ENCODE data around the gene TMCC3.

The TMCC3 gene

DNA sequence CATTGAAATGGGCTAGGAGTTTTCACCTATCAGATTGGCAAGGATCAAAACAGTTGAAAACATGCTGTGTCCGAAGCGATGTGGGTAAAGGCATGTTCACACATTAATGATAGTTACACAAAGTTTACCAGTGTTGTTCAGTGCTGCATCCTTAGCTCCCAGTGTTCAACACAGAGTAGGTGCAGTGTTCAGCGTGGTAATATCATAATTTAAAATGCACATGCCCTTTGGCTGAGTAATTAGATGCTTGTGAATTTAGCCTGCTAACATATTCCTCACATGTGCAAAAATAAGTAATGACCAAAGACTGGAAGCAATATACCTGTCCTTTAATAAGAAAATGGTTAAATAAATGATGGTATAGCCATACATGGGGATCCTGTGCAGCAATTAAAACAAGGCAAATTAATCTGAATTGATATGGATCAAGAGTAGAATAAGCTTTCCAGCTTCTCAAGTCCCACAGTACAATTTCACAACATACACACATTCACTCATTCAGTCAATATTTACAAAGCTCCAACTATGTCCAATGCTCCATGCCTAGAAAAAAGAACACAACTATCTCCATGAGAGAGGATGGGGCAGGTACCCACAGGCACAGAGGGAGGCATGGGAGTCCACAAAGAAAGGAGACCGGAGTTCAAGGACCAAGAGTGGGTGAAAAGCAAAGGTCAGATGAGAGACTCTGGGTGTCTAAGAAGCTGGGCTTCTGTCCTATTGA, 12.8 kb downstream of the TMCC3 start:
- DNase-seq = no peak
- Mint-ChIP-seq H3K4me1 (peaks cover 92% of the 10 kb centered on the region), H3K27ac (peak overlapping the region; percentile 99), H3K9me3 (no peaks in the 10 kb centered on the region), H3K4me3 (no peak overlapping the region), H3K27me3 (ENCODE audit: low read depth, poor library complexity) (no peaks in the 10 kb centered on the region), H3K36me3 (ENCODE audit: low read depth) (peaks cover 44% of the 10 kb centered on the region)
- TF ChIP-seq, protein P1, sequence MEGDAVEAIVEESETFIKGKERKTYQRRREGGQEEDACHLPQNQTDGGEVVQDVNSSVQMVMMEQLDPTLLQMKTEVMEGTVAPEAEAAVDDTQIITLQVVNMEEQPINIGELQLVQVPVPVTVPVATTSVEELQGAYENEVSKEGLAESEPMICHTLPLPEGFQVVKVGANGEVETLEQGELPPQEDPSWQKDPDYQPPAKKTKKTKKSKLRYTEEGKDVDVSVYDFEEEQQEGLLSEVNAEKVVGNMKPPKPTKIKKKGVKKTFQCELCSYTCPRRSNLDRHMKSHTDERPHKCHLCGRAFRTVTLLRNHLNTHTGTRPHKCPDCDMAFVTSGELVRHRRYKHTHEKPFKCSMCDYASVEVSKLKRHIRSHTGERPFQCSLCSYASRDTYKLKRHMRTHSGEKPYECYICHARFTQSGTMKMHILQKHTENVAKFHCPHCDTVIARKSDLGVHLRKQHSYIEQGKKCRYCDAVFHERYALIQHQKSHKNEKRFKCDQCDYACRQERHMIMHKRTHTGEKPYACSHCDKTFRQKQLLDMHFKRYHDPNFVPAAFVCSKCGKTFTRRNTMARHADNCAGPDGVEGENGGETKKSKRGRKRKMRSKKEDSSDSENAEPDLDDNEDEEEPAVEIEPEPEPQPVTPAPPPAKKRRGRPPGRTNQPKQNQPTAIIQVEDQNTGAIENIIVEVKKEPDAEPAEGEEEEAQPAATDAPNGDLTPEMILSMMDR (IDR thresholded peaks at IDR 0.05) = no peak

DNA sequence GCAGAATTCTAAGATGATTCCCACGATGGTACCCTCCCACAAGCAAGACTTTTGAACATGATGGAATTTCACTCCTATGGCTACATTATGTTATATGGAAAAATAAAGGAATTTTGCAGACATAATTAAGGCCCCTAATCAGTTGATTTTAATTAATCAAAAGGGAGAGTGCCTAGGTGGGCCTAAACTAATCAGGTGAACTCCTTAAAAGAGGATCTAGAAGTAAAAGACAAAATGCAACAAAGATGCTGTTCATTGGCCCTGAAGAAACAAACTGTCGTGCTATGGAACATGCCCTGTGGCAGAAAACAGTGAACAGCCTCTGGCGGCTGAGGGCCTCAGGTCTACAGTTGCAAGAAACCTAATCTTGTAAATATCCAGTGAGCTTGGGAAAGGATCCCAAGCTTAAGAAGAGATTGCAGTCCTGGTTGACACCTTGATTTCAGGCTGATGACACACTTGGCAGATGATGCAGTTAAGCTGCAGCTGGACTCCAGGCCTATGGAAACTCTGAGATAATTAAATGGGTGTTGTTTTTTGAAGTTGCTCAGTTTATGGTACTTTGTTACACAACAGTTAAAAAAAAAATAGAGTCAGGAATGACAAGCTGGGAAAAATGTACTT, 13.8 kb downstream of the TMCC3 start:
- Mint-ChIP-seq H3K4me1 (peaks cover 92% of the 10 kb centered on the region), H3K4me3 (peak overlapping the region; percentile 57), H3K36me3 (ENCODE audit: low read depth) (peaks cover 46% of the 10 kb centered on the region), H3K27ac (peak overlapping the region; percentile 99), H3K27me3 (ENCODE audit: low read depth, poor library complexity) (no peaks in the 10 kb centered on the region), H3K9me3 (no peaks in the 10 kb centered on the region)
- TF ChIP-seq, protein P1 (IDR thresholded peaks at IDR 0.05) = no peak
- peak; percentile 21 for DNase-seq

DNA sequence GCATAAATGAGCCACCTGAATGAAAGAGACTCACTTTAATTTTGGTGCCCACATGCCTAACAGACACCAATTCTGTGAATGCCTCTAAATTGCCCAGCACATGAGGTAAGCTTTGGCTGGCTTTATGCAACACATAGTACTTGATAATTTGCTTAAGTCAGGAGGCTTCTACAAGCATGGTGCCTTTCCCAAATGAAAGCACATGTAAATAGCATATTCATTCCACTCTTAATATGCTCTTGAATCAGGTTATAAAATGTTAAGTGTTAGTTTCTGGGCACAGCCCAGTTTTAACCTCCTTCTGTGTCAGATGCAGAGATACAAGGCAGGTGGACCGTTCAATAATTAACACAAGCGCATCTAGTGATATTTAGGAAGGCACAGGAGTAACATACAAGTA, 15.6 kb downstream of the TMCC3 start:
- no peaks in the 10 kb centered on the region for H3K9me3 Mint-ChIP-seq
- DNase-seq = no peak
- TF ChIP-seq, protein P1 (IDR thresholded peaks at IDR 0.05) = no peak
- H3K4me1 Mint-ChIP-seq = peaks cover 87% of the 10 kb centered on the region
- H3K27ac Mint-ChIP-seq = peak overlapping the region; percentile 99
- peaks cover 36% of the 10 kb centered on the region for H3K36me3 Mint-ChIP-seq (ENCODE audit: low read depth)
- H3K27me3 Mint-ChIP-seq (ENCODE audit: low read depth, poor library complexity) = no peaks in the 10 kb centered on the region
- H3K4me3 Mint-ChIP-seq = peak overlapping the region; percentile 24

DNA sequence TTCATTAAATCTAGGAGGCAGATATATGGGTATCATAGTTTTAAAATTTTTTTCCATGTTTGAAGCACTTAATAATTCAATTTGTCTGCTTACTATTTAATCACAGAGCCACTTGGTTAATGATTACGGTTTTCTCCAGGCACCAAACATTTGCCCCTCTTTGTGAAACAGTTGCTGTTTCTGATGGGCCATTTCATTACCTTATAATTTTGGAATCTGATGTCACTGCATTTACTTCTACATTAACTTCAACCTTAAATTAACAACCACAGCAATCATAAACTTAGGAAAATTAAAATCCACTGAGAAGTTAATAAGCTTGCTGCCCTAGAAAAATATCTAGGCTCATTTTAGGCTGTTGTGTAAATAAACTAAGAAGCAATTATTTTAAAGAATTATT, 17.0 kb downstream of the TMCC3 start:
- H3K27me3 Mint-ChIP-seq (ENCODE audit: low read depth, poor library complexity) = no peaks in the 10 kb centered on the region

DNA sequence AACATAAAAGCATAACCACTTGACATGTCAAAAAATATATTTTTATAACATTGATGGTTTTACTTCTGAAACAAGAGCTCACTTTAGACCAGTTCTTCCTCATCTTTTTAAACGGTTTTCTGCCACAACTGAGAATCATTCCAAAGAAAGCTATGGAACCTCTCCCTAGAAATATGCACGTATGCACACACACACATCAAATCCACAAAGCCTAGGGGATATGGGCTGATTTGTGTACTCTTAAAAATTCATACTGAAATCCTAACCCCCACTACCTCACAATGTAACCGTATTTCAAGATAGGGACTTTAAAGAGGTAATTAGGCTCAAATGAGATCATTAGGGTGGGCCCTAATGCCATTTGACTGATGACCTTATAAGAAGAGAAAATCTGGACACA, 19.3 kb downstream of the TMCC3 start:
- Mint-ChIP-seq H3K27ac (peak overlapping the region; percentile 40), H3K36me3 (ENCODE audit: low read depth) (peaks cover 58% of the 10 kb centered on the region), H3K27me3 (ENCODE audit: low read depth, poor library complexity) (no peaks in the 10 kb centered on the region), H3K9me3 (peaks cover 29% of the 10 kb centered on the region), H3K4me3 (peak overlapping the region; percentile 4), H3K4me1 (peaks cover 64% of the 10 kb centered on the region)
- DNase-seq = no peak
- TF ChIP-seq, protein P1 (IDR thresholded peaks at IDR 0.05) = no peak

More for the DNA sequence above, 17.0 kb downstream of the TMCC3 start:
- TF ChIP-seq, protein P1 (IDR thresholded peaks at IDR 0.05) = no peak
- no peak for DNase-seq
- peaks cover 36% of the 10 kb centered on the region for H3K36me3 Mint-ChIP-seq (ENCODE audit: low read depth)
- no peak overlapping the region for H3K4me3 Mint-ChIP-seq
- H3K9me3 Mint-ChIP-seq = peaks cover 9% of the 10 kb centered on the region
- peaks cover 86% of the 10 kb centered on the region for H3K4me1 Mint-ChIP-seq
- no peak overlapping the region for H3K27ac Mint-ChIP-seq

Data from nephron progenitor cell (in vitro differentiated cells).